ENCODE data around the gene SMIM15. TPM values are rescaled to one million over a fixed set of nuclear protein-coding genes. Genes with fewer than 3 reads are reported as not detected.

SMIM15 gene, protein sequence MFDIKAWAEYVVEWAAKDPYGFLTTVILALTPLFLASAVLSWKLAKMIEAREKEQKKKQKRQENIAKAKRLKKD
- 44.6 TPM for total RNA-seq

DNA sequence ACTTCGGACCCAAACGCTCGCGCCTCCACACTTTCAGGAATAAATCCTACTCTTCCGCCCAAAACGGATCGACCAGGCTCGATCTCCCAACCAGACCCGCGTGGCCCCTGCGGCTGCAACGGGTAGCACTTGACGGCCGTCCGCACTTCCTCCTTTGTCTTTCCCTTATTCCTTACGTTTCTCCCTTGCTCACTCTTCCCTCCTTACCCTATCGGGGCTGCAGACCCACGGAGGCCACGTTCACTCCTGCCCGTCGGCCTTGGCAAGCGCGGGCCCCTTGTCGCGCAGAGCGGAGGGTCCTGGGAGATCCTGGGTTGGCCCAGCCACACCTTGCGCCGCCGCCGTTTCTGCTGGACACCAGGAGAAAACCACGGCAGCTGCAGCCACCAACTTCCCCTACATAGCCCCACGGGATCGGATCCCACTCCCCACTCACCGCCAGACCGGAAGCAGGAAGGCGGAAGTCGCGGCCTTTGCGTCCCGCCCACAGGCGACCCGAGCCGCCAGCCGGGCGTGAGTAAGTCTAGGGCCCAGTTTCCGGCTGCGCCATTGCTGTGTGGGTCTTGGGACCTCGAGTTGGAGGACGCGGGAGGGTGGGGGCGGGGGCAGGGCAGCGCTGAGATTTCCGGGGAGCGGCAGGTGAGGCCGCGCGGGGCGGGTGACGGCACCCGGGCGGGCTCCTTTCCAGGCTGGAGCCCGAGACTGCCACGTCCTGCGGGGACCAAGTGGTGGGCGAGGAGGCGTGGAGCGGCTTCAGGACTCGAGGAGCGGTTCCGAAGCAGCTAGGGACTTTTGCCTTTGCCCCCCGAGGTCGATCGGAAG is at the start of gene SMIM15:
Gene SMIM15, minus strand, starts transcription at position 459 of the 822 bp plus-strand sequence. CDS start 2,297 bp downstream, outside the sequence.

Other genes with a start within 250 kb of the SMIM15 start
- gene ERCC8, start 217.4 kb downstream of the SMIM15 start, total RNA-seq, result 42.7 TPM
- gene NDUFAF2, start 217.3 kb downstream of the SMIM15 start, total RNA-seq, result 16.9 TPM
- gene ZSWIM6, start 169.8 kb upstream of the SMIM15 start, total RNA-seq, result 25.5 TPM

All from camera-type eye (tissue), 1 donor.